Mesenchymal stem cell (in vitro differentiated cells and primary cell): ENCODE measurements around the gene ZSCAN22.
A peak's percentile ranks its signal among the peaks of the same experiment; 100 is the strongest.

ENCODE experiments used
- DNase-seq: peaks from one replicate; pipeline ENCODE4 v3.0.0-alpha.2; 2013
- H2AFZ ChIP-seq: one replicate; pipeline ENCODE4 v1.6.1; 2013; ENCODE audit warnings: low read depth, mild to moderate bottlenecking, control low read depth, inconsistent platforms, low read length, moderate library complexity
- H2AK5ac ChIP-seq: 2 replicates; pipeline ENCODE4 v1.6.1; 2013; ENCODE audit warnings: low read length, moderate library complexity, mild to moderate bottlenecking, inconsistent platforms; ENCODE audit not compliant: severe bottlenecking
- H2BK120ac ChIP-seq: one replicate; pipeline ENCODE4 v1.6.1; 2013; ENCODE audit warnings: low read depth, mild to moderate bottlenecking, inconsistent platforms, low read length, moderate library complexity
- H2BK12ac ChIP-seq, 2 experiments: one replicate each; pipeline ENCODE4 v1.6.1; 2013; ENCODE audit warnings: inconsistent platforms in 2 of 2, low read length in 2 of 2, mild to moderate bottlenecking in 2 of 2, moderate library complexity in 2 of 2, control low read depth in 1 of 2
- H2BK15ac ChIP-seq: one replicate; pipeline ENCODE4 v1.6.1; 2013; ENCODE audit warnings: mild to moderate bottlenecking, low read depth, inconsistent platforms; ENCODE audit not compliant: poor library complexity, severe bottlenecking
- H2BK5ac ChIP-seq: 2 replicates; pipeline ENCODE4 v1.6.1; 2013; ENCODE audit warnings: low read depth, mild to moderate bottlenecking, low read length, control low read depth, inconsistent platforms; ENCODE audit not compliant: poor library complexity, severe bottlenecking
- H3K14ac ChIP-seq, 2 experiments: one replicate each; pipeline ENCODE4 v1.6.1; 2013; ENCODE audit warnings: inconsistent platforms in 2 of 2, low read length in 2 of 2, control low read depth in 1 of 2, mild to moderate bottlenecking in 1 of 2, moderate library complexity in 1 of 2
- H3K18ac ChIP-seq, 2 experiments: one replicate each; pipeline ENCODE4 v1.6.1; 2013; ENCODE audit warnings: inconsistent platforms in 2 of 2, low read length in 2 of 2, control low read depth in 1 of 2, low read depth in 1 of 2, mild to moderate bottlenecking in 1 of 2
- H3K23ac ChIP-seq, 2 experiments: one replicate each; pipeline ENCODE4 v1.6.1; 2013; ENCODE audit warnings: inconsistent platforms in 2 of 2, low read length in 2 of 2, mild to moderate bottlenecking in 2 of 2, moderate library complexity in 2 of 2, control low read depth in 1 of 2
- H3K27ac ChIP-seq: 2 replicates; pipeline ENCODE4 v1.5.1; 2013; ENCODE audit warnings: mild to moderate bottlenecking, moderate library complexity, low read length, control low read depth, inconsistent platforms; ENCODE audit not compliant: poor library complexity, severe bottlenecking
- H3K27me3 ChIP-seq, 2 experiments: 2 replicates each; pipeline versions ENCODE4 v1.6.1 to v1.7.0; 2013; ENCODE audit warnings: low read length in 2 of 2, mild to moderate bottlenecking in 2 of 2, moderate library complexity in 2 of 2, control low read depth in 1 of 2, inconsistent platforms in 1 of 2; ENCODE audit not compliant: control insufficient read depth in 1 of 2, insufficient read depth in 1 of 2
- H3K36me3 ChIP-seq, 2 experiments: 2 replicates each; pipeline versions ENCODE4 v1.6.1 to v1.7.0; 2013; ENCODE audit warnings: low read length in 2 of 2, control low read depth in 1 of 2, inconsistent platforms in 1 of 2, low read depth in 1 of 2, mild to moderate bottlenecking in 1 of 2; ENCODE audit not compliant: insufficient read depth in 2 of 2, control insufficient read depth in 1 of 2
- H3K4ac ChIP-seq, 2 experiments: one replicate each; pipeline ENCODE4 v1.6.1; 2013; ENCODE audit warnings: inconsistent platforms in 2 of 2, low read length in 2 of 2, mild to moderate bottlenecking in 2 of 2, moderate library complexity in 2 of 2, control low read depth in 1 of 2, low read depth in 1 of 2
- H3K4me1 ChIP-seq: 2 replicates; pipeline ENCODE4 v1.6.1; 2013; ENCODE audit warnings: low read depth, low read length, control low read depth; ENCODE audit not compliant: control insufficient read depth, insufficient read depth
- H3K4me2 ChIP-seq: 2 replicates; pipeline ENCODE4 v1.6.1; 2013; ENCODE audit warnings: low read length, mild to moderate bottlenecking, inconsistent platforms; ENCODE audit not compliant: poor library complexity, severe bottlenecking
- H3K4me3 ChIP-seq, 2 experiments: 2 replicates each; pipeline versions ENCODE4 v1.5.1 to v1.7.0; 2013; ENCODE audit warnings: low read length in 2 of 2, mild to moderate bottlenecking in 2 of 2, control low read depth in 1 of 2, low read depth in 1 of 2; ENCODE audit not compliant: insufficient read depth in 1 of 2
- H3K79me1 ChIP-seq: replicated peaks from 2 replicates; pipeline ENCODE4 v1.6.1; 2013; ENCODE audit warnings: mild to moderate bottlenecking, control low read depth, low read length, inconsistent platforms; ENCODE audit not compliant: poor library complexity, severe bottlenecking
- H3K9ac ChIP-seq: 2 replicates; pipeline ENCODE4 v1.7.0; 2013; ENCODE audit warnings: mild to moderate bottlenecking, low read length, moderate library complexity
- H3K9me3 ChIP-seq: 2 replicates; pipeline ENCODE4 v1.7.0; 2013; ENCODE audit warnings: mild to moderate bottlenecking, low read length; ENCODE audit not compliant: control insufficient read depth
- H4K8ac ChIP-seq: one replicate; pipeline ENCODE4 v1.6.1; 2013; ENCODE audit warnings: inconsistent platforms, mild to moderate bottlenecking, low read length, moderate library complexity
- H4K91ac ChIP-seq: one replicate; pipeline ENCODE4 v1.6.1; 2013; ENCODE audit warnings: mild to moderate bottlenecking, low read length, inconsistent platforms
- WGBS: methylation state at CpG from one replicate; pipeline ENCODE4 v1.1.7; 2013; ENCODE audit warnings: mixed read lengths; 5-methylcytosine and 5-hydroxymethylcytosine counted together

Gene ZSCAN22

GRCh38 chr19:58380662-58381459 is 54.1 kb downstream of the ZSCAN22 start, which contains the start of gene ZNF837:
Gene ZNF837 (minus strand): TSS chr19:58381030. CDS start chr19:58369332, 11,698 bp downstream.
- H2BK12ac ChIP-seq, result no peak within 1 kb of the TSS
- H2BK120ac ChIP-seq, result no peak within 1 kb of the TSS
- no peaks in the 10 kb centered on the region for H3K27me3 ChIP-seq
- H4K91ac ChIP-seq, result peak within 1 kb of the TSS; percentile 92
- peak; percentile 100 for DNase-seq
- H3K9ac ChIP-seq, result peak within 1 kb of the TSS; percentile 95
- H3K23ac ChIP-seq, result no peak within 1 kb of the TSS
- peak within 1 kb of the TSS; percentile 64 for H3K27ac ChIP-seq
- peak within 1 kb of the TSS; percentile 86 for H2AFZ ChIP-seq
- H3K4me1 ChIP-seq, result peaks cover 40% of the 10 kb centered on the region
- H3K36me3 ChIP-seq, result peaks cover 0 to 10% of the 10 kb centered on the region in 2 experiments
- peak within 1 kb of the TSS; percentile 51 for H2BK5ac ChIP-seq
- H3K9me3 ChIP-seq, result no peaks in the 10 kb centered on the region
- peak within 1 kb of the TSS; percentile 77 to 86 for H3K4me3 ChIP-seq
- peak within 1 kb of the TSS; percentile 0 to 68 for H3K4ac ChIP-seq
- H3K79me1 ChIP-seq, result peaks cover 44% of the 10 kb centered on the region
- under 1% methylated on average over 67 of the region's 83 CpGs for WGBS
- H3K4me2 ChIP-seq, result peak within 1 kb of the TSS; percentile 72
- no peak within 1 kb of the TSS for H3K14ac ChIP-seq
- H2BK15ac ChIP-seq, result peak within 1 kb of the TSS; percentile 38
- peak within 1 kb of the TSS; percentile 95 for H4K8ac ChIP-seq
- no peak within 1 kb of the TSS for H2AK5ac ChIP-seq
- peak within 1 kb of the TSS; percentile 72 to 88 for H3K18ac ChIP-seq

GRCh38 chr19:58381460-58382212 is 54.8 kb downstream of the ZSCAN22 start:
- Histone ChIP-seq H3K14ac (no peak overlapping the region), H3K4me1 (peaks cover 42% of the 10 kb centered on the region), H3K18ac (peak overlapping the region; percentile 48 to 74), H3K36me3 (peaks cover 0 to 10% of the 10 kb centered on the region in 2 experiments), H2BK120ac (no peak overlapping the region), H4K8ac (no peak overlapping the region), H3K27ac (peak overlapping the region; percentile 30), H3K4me3 (peak overlapping the region; percentile 60 to 86), H3K9ac (peak overlapping the region; percentile 95), H4K91ac (no peak overlapping the region), H3K27me3 (no peaks in the 10 kb centered on the region), H3K23ac (no peak overlapping the region), H3K4me2 (peak overlapping the region; percentile 72), H2AK5ac (no peak overlapping the region), H2AFZ (no peak overlapping the region), H2BK15ac (peak overlapping the region; percentile 19), H2BK12ac (no peak overlapping the region), H3K4ac (peak overlapping the region in 1 of 2 experiments; percentile 60), H3K9me3 (no peaks in the 10 kb centered on the region), H2BK5ac (no peak overlapping the region), H3K79me1 (peaks cover 44% of the 10 kb centered on the region)
- DNase-seq, result no peak
- 51% methylated on average over 22 of the region's 26 CpGs for whole genome bisulfite sequencing

GRCh38 chr19:58382997-58383603 is 56.3 kb downstream of the ZSCAN22 start:
- H3K9ac ChIP-seq, result no peak overlapping the region
- no peak overlapping the region for H2BK12ac ChIP-seq
- H4K8ac ChIP-seq, result no peak overlapping the region
- H4K91ac ChIP-seq, result no peak overlapping the region
- H2BK5ac ChIP-seq, result no peak overlapping the region
- H3K27ac ChIP-seq, result no peak overlapping the region
- H3K27me3 ChIP-seq, result no peaks in the 10 kb centered on the region
- peaks cover 3 to 10% of the 10 kb centered on the region in 2 experiments for H3K36me3 ChIP-seq
- no peak overlapping the region for H3K23ac ChIP-seq
- no peak overlapping the region for H2AFZ ChIP-seq
- H3K9me3 ChIP-seq, result no peaks in the 10 kb centered on the region
- H3K4ac ChIP-seq, result no peak overlapping the region
- no peak for DNase-seq
- H3K4me3 ChIP-seq, result no peak overlapping the region
- peaks cover 43% of the 10 kb centered on the region for H3K4me1 ChIP-seq
- WGBS, result 95% methylated on average over 6 of the region's 6 CpGs
- H2BK120ac ChIP-seq, result no peak overlapping the region
- H3K14ac ChIP-seq, result no peak overlapping the region
- no peak overlapping the region for H2BK15ac ChIP-seq
- no peak overlapping the region for H3K18ac ChIP-seq
- no peak overlapping the region for H3K4me2 ChIP-seq
- H2AK5ac ChIP-seq, result no peak overlapping the region
- peaks cover 38% of the 10 kb centered on the region for H3K79me1 ChIP-seq
